HepG2 (cell line): ENCODE measurements around the gene DSCAML1. TPM values are rescaled to one million over a fixed set of nuclear protein-coding genes. Genes with fewer than 3 reads are reported as not detected.

Experiments
- ATAC-seq: fragments of 200-7000 bp; cut with Tn5 transposase; 3 replicates; pipeline ENCODE4 v1.9.1; 2020; ENCODE audit warnings: mild to moderate bottlenecking, moderate library complexity
- BruUV-seq: library from RNA; stranded (reverse); fragments of 400-500 nt; replicated peaks from 2 replicates; lab custom pipeline; 2021; lab: Mats Ljungman, UMichigan
- CTCF ChIA-PET: fragments of 300-600 bp; formaldehyde crosslinking; extraction: SDS; loops from one replicate; lab custom pipeline; 2021; ENCODE audit warnings: low total read pairs, inconsistent platforms, low intra/inter-chr PET ratio; lab: Yijun Ruan, JAX
- POLR2A ChIA-PET: fragments of 350-600 bp; sonication (Branson Sonifier 250); formaldehyde crosslinking; loops from one replicate; lab custom pipeline; 2020; ENCODE audit warnings: antibody characterized with exemption, inconsistent platforms; lab: Yijun Ruan, JAX
- DNase-seq: peaks from one replicate; pipeline ENCODE4 v3.0.0-alpha.2; 2015; ENCODE audit warnings: low spot score
- FAIRE-seq: peaks from 3 replicates; lab custom pipeline; 2011; peaks lifted over from hg19 to GRCh38; lab: Jason Lieb, UNC
- H2AFZ ChIP-seq: one replicate; pipeline ENCODE4 v1.6.1; 2011; ENCODE audit warnings: low read length, inconsistent platforms
- H3K27ac ChIP-seq: fragments of 300-600 bp; 3 replicates; pipeline ENCODE4 v1.8.0; 2011; ENCODE audit warnings: mixed run types, mild to moderate bottlenecking, mixed read lengths, low read length, inconsistent platforms; ENCODE audit not compliant: insufficient read depth; ENCODE audit errors: extremely low read length
- H3K27me3 ChIP-seq, 2 experiments: fragments of 200-600 bp in 1 of 2; 2 replicates in 1 of 2; 3 replicates in 1 of 2; pipeline versions ENCODE4 v1.6.0 to v1.8.0; 2011; ENCODE audit warnings: low read length in 2 of 2, mild to moderate bottlenecking in 2 of 2, moderate library complexity in 2 of 2, inconsistent platforms in 1 of 2; ENCODE audit not compliant: insufficient read depth in 2 of 2, control insufficient read depth in 1 of 2
- H3K36me3 ChIP-seq, 2 experiments: fragments of 200-600 bp in 1 of 2; replicated peaks in 1 of 2; 2 replicates in 1 of 2; 3 replicates in 1 of 2; pipeline versions ENCODE4 v1.5.1 to v1.8.0; 2011; ENCODE audit warnings: low read length in 2 of 2, inconsistent platforms in 1 of 2; ENCODE audit not compliant: insufficient read depth in 2 of 2, control insufficient read depth in 1 of 2
- H3K4me1 ChIP-seq: 2 replicates; pipeline ENCODE4 v1.5.1; 2012; ENCODE audit warnings: low read length, inconsistent platforms; ENCODE audit not compliant: insufficient read depth
- H3K4me2 ChIP-seq: 2 replicates; pipeline ENCODE4 v1.6.0; 2011; ENCODE audit warnings: low read depth, low read length, inconsistent platforms
- H3K4me3 ChIP-seq, 3 experiments: fragments of 200-600 bp in 1 of 3; sonication (generic), shearing (Covaris generic) in 1 of 3; replicated peaks in 1 of 3; 2 replicates each; pipeline ENCODE4 v1.5.1; 2011 to 2016; ENCODE audit warnings: low read length in 3 of 3, inconsistent platforms in 2 of 3, low read depth in 2 of 3, mild to moderate bottlenecking in 2 of 3, control low read depth in 1 of 3, mixed read lengths in 1 of 3; ENCODE audit not compliant: insufficient read depth in 1 of 3
- H3K79me2 ChIP-seq: one replicate; pipeline ENCODE4 v1.6.1; 2011; ENCODE audit warnings: low read length, inconsistent platforms; ENCODE audit not compliant: insufficient read depth
- H3K9ac ChIP-seq: 2 replicates; pipeline ENCODE4 v1.6.0; 2011; ENCODE audit warnings: mild to moderate bottlenecking, low read depth, low read length, inconsistent platforms; ENCODE audit not compliant: insufficient read depth
- H3K9me3 ChIP-seq: 2 replicates; pipeline ENCODE4 v1.5.1; 2012; ENCODE audit warnings: mild to moderate bottlenecking, low read length
- H4K20me1 ChIP-seq: 2 replicates; pipeline ENCODE4 v1.6.0; 2011; ENCODE audit warnings: inconsistent platforms, mild to moderate bottlenecking, low read length, moderate library complexity; ENCODE audit not compliant: insufficient read depth
- MXD1 ChIP-seq: sonication (generic); formaldehyde crosslinking; IDR thresholded peaks from 2 replicates; pipeline ENCODE4 v1.4.0; 2020; ENCODE audit warnings: mild to moderate bottlenecking, missing genetic modification reagents
- PPARG ChIP-seq: conservative IDR thresholded peaks from 2 replicates; pipeline ENCODE4 v1.6.1; 2016; ENCODE audit warnings: missing biosample characterization, missing genetic modification reagents
- REST ChIP-seq, 2 experiments: IDR thresholded peaks; 2 replicates each; pipeline ENCODE4 v1.6.1; 2011 to 2012; ENCODE audit warnings: low read length in 2 of 2, borderline replicate concordance in 1 of 2, low read depth in 1 of 2, mild to moderate bottlenecking in 1 of 2, moderate library complexity in 1 of 2
- ZNF562 ChIP-seq: sonication (generic); formaldehyde crosslinking; IDR thresholded peaks from 2 replicates; pipeline ENCODE4 v1.8.0; 2022; ENCODE audit warnings: missing genetic modification reagents, borderline replicate concordance
- ZNF780A ChIP-seq: sonication (generic); formaldehyde crosslinking; IDR thresholded peaks from 2 replicates; pipeline ENCODE4 v1.8.0; 2022; ENCODE audit warnings: mild to moderate bottlenecking, missing genetic modification reagents, moderate library complexity
- ZNF841 ChIP-seq: sonication (generic); formaldehyde crosslinking; IDR thresholded peaks from 2 replicates; pipeline ENCODE4 v1.8.1; 2023; ENCODE audit warnings: missing genetic modification reagents, borderline replicate concordance
- ZSCAN12 ChIP-seq: sonication (generic); formaldehyde crosslinking; IDR thresholded peaks from 2 replicates; pipeline ENCODE4 v1.9.0; 2021; ENCODE audit warnings: mild to moderate bottlenecking, missing genetic modification reagents
- WGBS: methylation state at CpG from one replicate; pipeline ENCODE4 v1.1.6; 2017; ENCODE audit warnings: low lambda C conversion rate; 5-methylcytosine and 5-hydroxymethylcytosine counted together
- in situ Hi-C: cut with HindIII; loops from 2 replicates; pipeline ENCODE4 v1.10.0; 2017; ENCODE audit warnings: low pct_unique_long_range_greater_than_20kb; ENCODE audit not compliant: extremely low pct_ligation_motif_present
- intact Hi-C: fragments of 100-400 bp; cut with micrococcal nuclease; formaldehyde crosslinking; loops from one replicate; pipeline ENCODE4 v1.10.0; 2022; ENCODE audit not compliant: unreplicated experiment
- polyA plus RNA-seq, 8 experiments: library from polyadenylated mRNA; depleted of rRNA in 3 of 8; stranded (reverse) in 7 of 8; unstranded in 1 of 8; fragments of >200 nt; fragmentation: Illumina TruSeq in 4 of 8; extraction: Trizol in 4 of 8; gene quantifications; 2 replicates each; pipeline versions ENCODE4 v1.2.1 to v1.2.3, GENCODE V29; 2011 to 2016; ENCODE audit warnings: low read depth in 4 of 8, missing spikeins in 1 of 8, mixed read lengths in 1 of 8; ENCODE audit not compliant: insufficient read depth in 1 of 8
- total RNA-seq, 5 experiments: library from RNA; depleted of rRNA; stranded (reverse); fragments of >200 nt; fragmentation: Illumina TruSeq; extraction: Trizol; gene quantifications; 2 replicates each; pipeline ENCODE4 v1.2.3, GENCODE V29; 2016; ENCODE audit warnings: low read depth in 1 of 5

DSCAML1 gene
- total and polyA plus RNA-seq, 2 of the 13 experiments (the other 11 are each of a cell fraction or from before 2014, with no cell fraction given) = 0.29 to 0.40 TPM

GRCh38 chr11:117594721-117595120, 202.3 kb downstream of the DSCAML1 start:
- ChIA-PET POLR2A (no interaction called here), CTCF (no interaction called here)
- Histone ChIP-seq H3K27me3 (peaks cover 0 to 6% of the 10 kb centered on the region in 2 experiments; a peak in 2 of 5 replicates), H3K36me3 (no peaks in the 10 kb centered on the region), H3K4me1 (no peaks in the 10 kb centered on the region), H3K27ac (no peak overlapping the region), H3K4me2 (no peak overlapping the region), H4K20me1 (no peaks in the 10 kb centered on the region), H3K79me2 (no peaks in the 10 kb centered on the region), H3K9ac (no peak overlapping the region), H3K9me3 (no peaks in the 10 kb centered on the region), H2AFZ (no peak overlapping the region), H3K4me3 (no peak overlapping the region)
- FAIRE-seq (no peak), ATAC-seq (no peak), DNase-seq (no peak)
- no TSS peak for BruUV-seq
- in situ Hi-C loops = no loop called here
- WGBS = 3% methylated on average over 1 of the region's 1 CpG
- intact Hi-C loops = no loop called here
- TF ChIP-seq ZNF780A = no peak
- no peak for TF ChIP-seq ZNF562
- no peak for TF ChIP-seq MXD1 (CRISPR knock-in tag)
- TF ChIP-seq ZSCAN12 (CRISPR knock-in tag) = no peak
- TF ChIP-seq REST (IDR thresholded peaks at IDR 0.05; ENCODE audit: borderline replicate concordance in 1 of 2, low read depth in 1 of 2, low read length in 2 of 2) = no peak
- no peak for TF ChIP-seq PPARG
- no peak for TF ChIP-seq ZNF841 (CRISPR knock-in tag)
